Osteoblast (primary cell): ENCODE data around the gene SH3RF3. TPM values are rescaled to one million over a fixed set of nuclear protein-coding genes. Genes with fewer than 3 reads are reported as not detected.
"Not testable (repeated sequence)": the region's sequence is repeated elsewhere in the genome, so short reads cannot be mapped to it uniquely, and the experiment has no call there.

Experiments used
- DNase-seq: peaks from one replicate; pipeline ENCODE4 v3.0.0; 2011; ENCODE audit warnings: low spot score, mixed read lengths; ENCODE audit not compliant: insufficient read length; ENCODE audit errors: missing footprints
- H2AFZ ChIP-seq: 2 replicates; pipeline ENCODE4 v1.6.0; 2011; ENCODE audit warnings: mild to moderate bottlenecking, low read length
- H3K27ac ChIP-seq: 2 replicates; pipeline ENCODE4 v1.5.1; 2011; ENCODE audit warnings: mild to moderate bottlenecking, low read depth, low read length, moderate library complexity
- H3K27me3 ChIP-seq: 2 replicates; pipeline ENCODE4 v1.6.0; 2012; ENCODE audit warnings: mild to moderate bottlenecking, control low read depth, inconsistent platforms, low read length, moderate library complexity; ENCODE audit not compliant: insufficient read depth
- H3K36me3 ChIP-seq: 2 replicates; pipeline ENCODE4 v1.5.1; 2011; ENCODE audit warnings: mild to moderate bottlenecking, low read length, control low read depth, moderate library complexity; ENCODE audit not compliant: insufficient read depth
- H3K4me1 ChIP-seq: 2 replicates; pipeline ENCODE4 v1.5.1; 2011; ENCODE audit warnings: mild to moderate bottlenecking, low read length, control low read depth, moderate library complexity; ENCODE audit not compliant: insufficient read depth
- H3K4me2 ChIP-seq: 2 replicates; pipeline ENCODE4 v1.6.0; 2011; ENCODE audit warnings: mild to moderate bottlenecking, low read length; ENCODE audit not compliant: insufficient read depth
- H3K4me3 ChIP-seq: fragments of 200-600 bp; sonication (generic); 3 replicates; pipeline ENCODE4 v1.5.1; 2012; ENCODE audit warnings: mild to moderate bottlenecking, low read length, inconsistent platforms; ENCODE audit not compliant: insufficient read depth
- H3K79me2 ChIP-seq: 2 replicates; pipeline ENCODE4 v1.6.0; 2012; ENCODE audit warnings: mild to moderate bottlenecking, low read length, control low read depth, inconsistent platforms; ENCODE audit not compliant: insufficient read depth
- H3K9me3 ChIP-seq: 2 replicates; pipeline ENCODE4 v1.5.1; 2011; ENCODE audit warnings: low read depth, low read length, control low read depth
- H4K20me1 ChIP-seq: 2 replicates; pipeline ENCODE4 v1.6.0; 2012; ENCODE audit warnings: mild to moderate bottlenecking, low read length, control low read depth; ENCODE audit not compliant: insufficient read depth
- CTCF ChIP-seq: IDR thresholded peaks from 2 replicates; pipeline ENCODE4 v1.5.1; 2011; ENCODE audit warnings: mild to moderate bottlenecking, low read depth, low read length, moderate library complexity; ENCODE audit errors: extremely low read depth
- total RNA-seq: library from RNA; depleted of rRNA; stranded (reverse); fragments of >200 nt; gene quantifications from 2 replicates; pipeline ENCODE4 v1.2.3, GENCODE V29; 2012

Gene SH3RF3
- total RNA-seq, 1 donor, result 14.8 TPM

GRCh38 chr2:109535217-109535946 lies 406.4 kb downstream of the SH3RF3 start:
- DNase-seq, result peak; percentile 54
- no peak for TF ChIP-seq CTCF
- H2AFZ ChIP-seq, result no peak overlapping the region
- no peak overlapping the region for H3K4me2 ChIP-seq
- H3K27ac ChIP-seq, result no peak overlapping the region
- no peaks in the 10 kb centered on the region for H3K36me3 ChIP-seq
- H3K79me2 ChIP-seq, result no peaks in the 10 kb centered on the region
- H4K20me1 ChIP-seq, result peaks cover 2% of the 10 kb centered on the region
- peaks cover 28% of the 10 kb centered on the region for H3K27me3 ChIP-seq
- no peaks in the 10 kb centered on the region for H3K4me1 ChIP-seq
- no peaks in the 10 kb centered on the region for H3K9me3 ChIP-seq
- H3K4me3 ChIP-seq, result no peak overlapping the region

DNA sequence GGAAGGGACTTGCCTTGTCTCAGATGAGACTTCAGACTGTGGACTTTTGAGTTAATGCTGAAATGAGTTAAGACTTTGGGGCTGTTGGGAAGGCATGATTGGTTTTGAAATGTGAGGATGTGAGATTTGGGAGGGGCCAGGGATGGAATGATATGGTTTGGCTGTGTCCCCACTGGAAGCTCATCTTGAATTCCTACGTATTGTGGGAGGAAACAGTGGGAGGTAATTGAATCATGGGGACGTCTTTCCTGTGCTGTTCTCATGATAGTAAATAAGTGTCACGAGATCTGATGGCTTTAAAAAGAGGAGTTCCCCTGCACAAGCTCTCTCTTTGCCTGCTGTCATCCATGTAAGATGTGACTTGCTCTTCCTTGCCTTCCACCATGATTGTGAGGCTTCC lies 407.6 kb downstream of the SH3RF3 start:
- H3K4me2 ChIP-seq, H3K9me3 ChIP-seq, H4K20me1 ChIP-seq, H3K4me3 ChIP-seq, H3K79me2 ChIP-seq, H3K27ac ChIP-seq, H3K4me1 ChIP-seq, H3K36me3 ChIP-seq, H2AFZ ChIP-seq, DNase-seq: not testable (repeated sequence)
- H3K27me3 ChIP-seq, result peaks cover 19% of the 10 kb centered on the region

GRCh38 chr2:109537565-109538222 lies 408.7 kb downstream of the SH3RF3 start:
- DNase-seq, result no peak
- no peak overlapping the region for H3K4me2 ChIP-seq
- H3K36me3 ChIP-seq, result peaks cover 5% of the 10 kb centered on the region
- H3K27ac ChIP-seq, result no peak overlapping the region
- H3K79me2 ChIP-seq, result no peaks in the 10 kb centered on the region
- no peaks in the 10 kb centered on the region for H3K4me1 ChIP-seq
- peaks cover 14% of the 10 kb centered on the region for H3K27me3 ChIP-seq
- H2AFZ ChIP-seq, result no peak overlapping the region
- peaks cover 2% of the 10 kb centered on the region for H4K20me1 ChIP-seq
- no peak overlapping the region for H3K4me3 ChIP-seq
- TF ChIP-seq CTCF, result no peak
- H3K9me3 ChIP-seq, result no peaks in the 10 kb centered on the region

- no peak for TF ChIP-seq CTCF
- H3K36me3 ChIP-seq, result peaks cover 7% of the 10 kb centered on the region
- no peak overlapping the region for H3K27ac ChIP-seq
- no peaks in the 10 kb centered on the region for H3K79me2 ChIP-seq
- peaks cover 2% of the 10 kb centered on the region for H4K20me1 ChIP-seq
- H3K4me3 ChIP-seq, result no peak overlapping the region
- H3K9me3 ChIP-seq, result no peaks in the 10 kb centered on the region
- H3K27me3 ChIP-seq, result peaks cover 14% of the 10 kb centered on the region
- H3K4me2 ChIP-seq, result no peak overlapping the region
- DNase-seq, result no peak
- no peak overlapping the region for H2AFZ ChIP-seq
- no peaks in the 10 kb centered on the region for H3K4me1 ChIP-seq
Observed at GRCh38 chr2:109538546-109538945, 409.5 kb downstream of the SH3RF3 start.
